Measurements from ENCODE around the gene TDRD9. TPM values are rescaled to one million over a fixed set of nuclear protein-coding genes. Genes with fewer than 3 reads are reported as not detected.

TDRD9 gene
- total RNA-seq, 1 donor from 2014 or later, result not detected

DNA sequence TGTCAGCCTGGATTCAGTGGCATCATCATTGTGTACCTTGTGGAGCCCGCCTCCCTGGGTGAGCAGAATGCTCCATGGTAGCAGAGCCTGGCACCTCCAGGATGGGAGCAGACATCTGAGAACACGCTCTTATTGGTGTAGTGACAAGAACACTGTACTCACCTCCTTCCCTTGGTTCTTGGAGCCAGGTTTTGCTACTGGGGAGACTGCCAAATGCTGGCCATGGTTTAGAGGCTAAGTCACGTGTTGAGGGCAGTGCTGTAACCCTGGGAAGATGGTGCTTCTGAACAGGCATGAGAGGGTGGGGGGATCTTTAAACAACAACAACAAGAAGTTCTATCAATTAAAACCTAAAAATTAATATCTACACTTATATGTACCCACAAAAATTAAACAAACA is 109.6 kb downstream of the TDRD9 start:
- Mint-ChIP-seq H3K4me1 (ENCODE audit: low read depth) (peaks cover 6% of the 10 kb centered on the region), H3K27ac (no peak overlapping the region), H3K36me3 (ENCODE audit: insufficient read depth) (no peaks in the 10 kb centered on the region), H3K9me3 (ENCODE audit: low read depth) (no peaks in the 10 kb centered on the region), H3K27me3 (peaks cover 20% of the 10 kb centered on the region), H3K4me3 (ENCODE audit: low read depth) (no peak overlapping the region)
- TF ChIP-seq, protein P1, sequence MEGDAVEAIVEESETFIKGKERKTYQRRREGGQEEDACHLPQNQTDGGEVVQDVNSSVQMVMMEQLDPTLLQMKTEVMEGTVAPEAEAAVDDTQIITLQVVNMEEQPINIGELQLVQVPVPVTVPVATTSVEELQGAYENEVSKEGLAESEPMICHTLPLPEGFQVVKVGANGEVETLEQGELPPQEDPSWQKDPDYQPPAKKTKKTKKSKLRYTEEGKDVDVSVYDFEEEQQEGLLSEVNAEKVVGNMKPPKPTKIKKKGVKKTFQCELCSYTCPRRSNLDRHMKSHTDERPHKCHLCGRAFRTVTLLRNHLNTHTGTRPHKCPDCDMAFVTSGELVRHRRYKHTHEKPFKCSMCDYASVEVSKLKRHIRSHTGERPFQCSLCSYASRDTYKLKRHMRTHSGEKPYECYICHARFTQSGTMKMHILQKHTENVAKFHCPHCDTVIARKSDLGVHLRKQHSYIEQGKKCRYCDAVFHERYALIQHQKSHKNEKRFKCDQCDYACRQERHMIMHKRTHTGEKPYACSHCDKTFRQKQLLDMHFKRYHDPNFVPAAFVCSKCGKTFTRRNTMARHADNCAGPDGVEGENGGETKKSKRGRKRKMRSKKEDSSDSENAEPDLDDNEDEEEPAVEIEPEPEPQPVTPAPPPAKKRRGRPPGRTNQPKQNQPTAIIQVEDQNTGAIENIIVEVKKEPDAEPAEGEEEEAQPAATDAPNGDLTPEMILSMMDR (IDR thresholded peaks at IDR 0.05; ENCODE audit: unreplicated experiment), result no peak
- no peak for DNase-seq (ENCODE audit: low spot score, unreplicated experiment)

DNA sequence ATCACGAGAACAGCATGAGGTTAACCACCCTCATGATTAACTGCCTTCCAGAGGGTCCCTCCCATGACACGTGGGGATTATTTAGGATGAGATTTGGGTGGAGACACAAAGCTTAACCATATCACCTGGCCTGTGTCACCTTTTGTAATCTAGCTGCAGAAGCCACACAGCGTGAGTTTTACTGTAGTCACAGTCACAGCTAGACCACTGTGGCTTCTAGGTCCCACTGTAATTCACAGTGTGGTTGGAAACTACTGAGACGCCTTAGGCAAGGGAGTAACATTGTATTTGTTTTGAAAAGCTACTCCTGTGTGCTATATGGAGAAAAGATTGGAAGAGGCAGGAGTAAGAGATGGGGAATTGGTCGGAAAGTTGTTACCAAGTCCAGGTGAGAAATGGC is 111.0 kb downstream of the TDRD9 start:
- Mint-ChIP-seq H3K27ac (no peak overlapping the region), H3K4me1 (ENCODE audit: low read depth) (peaks cover 6% of the 10 kb centered on the region), H3K36me3 (ENCODE audit: insufficient read depth) (no peaks in the 10 kb centered on the region), H3K27me3 (peaks cover 18% of the 10 kb centered on the region), H3K4me3 (ENCODE audit: low read depth) (no peak overlapping the region), H3K9me3 (ENCODE audit: low read depth) (no peaks in the 10 kb centered on the region)
- TF ChIP-seq, protein P1 (IDR thresholded peaks at IDR 0.05; ENCODE audit: unreplicated experiment), result no peak
- no peak for DNase-seq (ENCODE audit: low spot score, unreplicated experiment)

DNA sequence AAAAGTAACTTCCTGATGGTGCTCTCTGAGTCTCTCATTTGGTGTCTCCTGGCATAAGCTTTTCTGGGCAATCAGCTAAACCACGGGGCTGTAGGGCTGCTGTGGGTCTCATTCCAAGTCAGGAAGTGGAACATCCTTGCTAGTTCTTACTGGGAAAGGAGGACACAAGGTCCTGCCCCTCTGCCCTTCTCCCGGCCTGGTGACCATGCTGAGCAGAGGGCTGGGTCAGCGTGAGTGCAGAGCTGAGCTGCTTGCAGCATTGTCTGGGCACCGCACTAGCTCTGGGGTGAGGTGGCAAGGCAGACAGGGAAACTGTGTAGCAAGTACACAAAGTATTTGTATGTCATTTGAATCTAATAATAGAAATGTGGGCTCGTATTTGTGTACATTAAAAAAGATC is 112.3 kb downstream of the TDRD9 start:
- no peak for DNase-seq (ENCODE audit: low spot score, unreplicated experiment)
- Mint-ChIP-seq H3K27me3 (peaks cover 18% of the 10 kb centered on the region), H3K36me3 (ENCODE audit: insufficient read depth) (no peaks in the 10 kb centered on the region), H3K27ac (no peak overlapping the region), H3K4me1 (ENCODE audit: low read depth) (peaks cover 4% of the 10 kb centered on the region), H3K4me3 (ENCODE audit: low read depth) (no peak overlapping the region), H3K9me3 (ENCODE audit: low read depth) (no peaks in the 10 kb centered on the region)
- TF ChIP-seq, protein P1 (IDR thresholded peaks at IDR 0.05; ENCODE audit: unreplicated experiment), result no peak

DNA sequence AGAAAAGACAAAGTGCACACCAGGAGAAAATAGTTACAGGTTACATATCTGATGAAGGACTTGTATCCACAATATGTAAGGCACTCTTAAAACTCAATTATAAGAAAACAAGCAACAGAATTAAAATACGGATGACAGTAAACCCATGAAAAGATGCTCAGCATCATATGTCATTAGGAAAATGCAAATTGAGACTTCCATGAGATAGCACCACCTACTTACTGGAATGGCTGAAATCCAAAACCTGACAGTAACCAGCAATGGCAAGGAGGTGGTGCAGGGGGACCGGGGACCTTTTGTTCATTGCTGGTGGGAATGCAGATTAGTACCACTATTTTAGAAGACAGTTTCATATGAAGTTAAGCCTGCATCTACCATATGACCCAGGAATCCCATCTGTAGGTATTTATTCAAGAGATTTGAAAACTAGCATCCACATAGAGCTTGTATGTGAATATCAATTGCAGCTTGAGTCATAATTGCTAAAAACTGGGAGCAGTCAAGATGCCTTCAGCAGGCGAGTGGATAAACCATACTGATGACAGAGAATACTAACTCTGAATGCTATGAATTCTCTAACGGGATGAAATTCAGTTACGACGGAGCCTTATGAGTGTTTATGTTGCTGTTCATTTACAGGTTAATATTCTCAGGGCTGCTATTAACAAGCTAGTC is 113.3 kb downstream of the TDRD9 start:
- H3K27me3 Mint-ChIP-seq, result peaks cover 18% of the 10 kb centered on the region
- H3K4me1 Mint-ChIP-seq (ENCODE audit: low read depth), result no peaks in the 10 kb centered on the region
- no peak for DNase-seq (ENCODE audit: low spot score, unreplicated experiment)
- no peaks in the 10 kb centered on the region for H3K9me3 Mint-ChIP-seq (ENCODE audit: low read depth)
- TF ChIP-seq, protein P1 (IDR thresholded peaks at IDR 0.05; ENCODE audit: unreplicated experiment), result no peak
- H3K36me3 Mint-ChIP-seq (ENCODE audit: insufficient read depth), result no peaks in the 10 kb centered on the region
- no peak overlapping the region for H3K27ac Mint-ChIP-seq
- H3K4me3 Mint-ChIP-seq (ENCODE audit: low read depth), result no peak overlapping the region

DNA sequence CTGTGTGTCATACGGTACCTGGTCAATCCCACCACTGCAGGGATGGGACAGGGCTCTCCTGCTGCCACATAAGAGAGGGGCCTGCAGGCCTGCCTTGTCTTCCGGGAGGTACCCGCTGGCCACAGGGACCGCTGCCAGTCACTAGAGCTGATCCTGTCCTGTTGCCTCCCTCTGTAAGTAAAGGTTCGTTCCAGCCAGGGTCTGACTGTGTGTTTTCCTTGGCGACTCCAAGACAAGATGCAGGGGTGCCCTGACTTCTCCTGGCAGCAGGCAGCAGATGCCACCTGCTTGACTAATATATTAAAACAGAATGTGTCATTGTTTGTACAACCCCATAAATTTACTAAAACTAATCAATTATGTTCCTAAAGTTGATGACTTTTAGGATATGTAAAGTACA is 115.8 kb downstream of the TDRD9 start:
- Mint-ChIP-seq H3K36me3 (ENCODE audit: insufficient read depth) (no peaks in the 10 kb centered on the region), H3K27ac (no peak overlapping the region), H3K4me1 (ENCODE audit: low read depth) (no peaks in the 10 kb centered on the region), H3K27me3 (peaks cover 14% of the 10 kb centered on the region), H3K4me3 (ENCODE audit: low read depth) (no peak overlapping the region), H3K9me3 (ENCODE audit: low read depth) (no peaks in the 10 kb centered on the region)
- TF ChIP-seq, protein P1 (IDR thresholded peaks at IDR 0.05; ENCODE audit: unreplicated experiment), result no peak
- DNase-seq (ENCODE audit: low spot score, unreplicated experiment), result no peak
